GM12801 (cell line): ENCODE results near the gene C1orf21.

Source experiments
- CTCF ChIP-seq: IDR thresholded peaks from one replicate; pipeline ENCODE4 v1.5.1; 2011; ENCODE audit warnings: control low read depth; ENCODE audit not compliant: insufficient read length; ENCODE audit errors: extremely low read depth

Gene C1orf21

GRCh38 chr1:184358256-184358655 lies 28.6 kb upstream of the C1orf21 start:
- no peak for TF ChIP-seq CTCF

GRCh38 chr1:184359909-184360308 lies 26.9 kb upstream of the C1orf21 start:
- TF ChIP-seq CTCF: no peak

- no peak for TF ChIP-seq CTCF
Observed at GRCh38 chr1:184362876-184363275, 24.0 kb upstream of the C1orf21 start.

GRCh38 chr1:184365699-184366098 lies 21.1 kb upstream of the C1orf21 start:
- TF ChIP-seq CTCF: no peak

GRCh38 chr1:184366997-184367396 lies 19.8 kb upstream of the C1orf21 start:
- no peak for TF ChIP-seq CTCF

GRCh38 chr1:184367427-184368038 lies 19.3 kb upstream of the C1orf21 start:
- no peak for TF ChIP-seq CTCF

- TF ChIP-seq CTCF: no peak
Observed at GRCh38 chr1:184368354-184368753, 18.5 kb upstream of the C1orf21 start.
